ENCODE data around the gene CST11.

Gene CST11

GRCh38 chr20:23456409-23456808, 3.7 kb upstream of the CST11 start:
- in situ Hi-C loops (cut with MboI; ENCODE audit: low pct_unique_long_range_greater_than_20kb, low sequenced_read_pairs, unreplicated experiment), result no loop called here
- DNase-seq (ENCODE audit: low spot score), result no peak
- TF ChIP-seq, protein P1, sequence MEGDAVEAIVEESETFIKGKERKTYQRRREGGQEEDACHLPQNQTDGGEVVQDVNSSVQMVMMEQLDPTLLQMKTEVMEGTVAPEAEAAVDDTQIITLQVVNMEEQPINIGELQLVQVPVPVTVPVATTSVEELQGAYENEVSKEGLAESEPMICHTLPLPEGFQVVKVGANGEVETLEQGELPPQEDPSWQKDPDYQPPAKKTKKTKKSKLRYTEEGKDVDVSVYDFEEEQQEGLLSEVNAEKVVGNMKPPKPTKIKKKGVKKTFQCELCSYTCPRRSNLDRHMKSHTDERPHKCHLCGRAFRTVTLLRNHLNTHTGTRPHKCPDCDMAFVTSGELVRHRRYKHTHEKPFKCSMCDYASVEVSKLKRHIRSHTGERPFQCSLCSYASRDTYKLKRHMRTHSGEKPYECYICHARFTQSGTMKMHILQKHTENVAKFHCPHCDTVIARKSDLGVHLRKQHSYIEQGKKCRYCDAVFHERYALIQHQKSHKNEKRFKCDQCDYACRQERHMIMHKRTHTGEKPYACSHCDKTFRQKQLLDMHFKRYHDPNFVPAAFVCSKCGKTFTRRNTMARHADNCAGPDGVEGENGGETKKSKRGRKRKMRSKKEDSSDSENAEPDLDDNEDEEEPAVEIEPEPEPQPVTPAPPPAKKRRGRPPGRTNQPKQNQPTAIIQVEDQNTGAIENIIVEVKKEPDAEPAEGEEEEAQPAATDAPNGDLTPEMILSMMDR (IDR thresholded peaks at IDR 0.05; ENCODE audit: extremely low read depth, insufficient read depth, missing control alignments), result no peak

GRCh38 chr20:23455639-23456038, 3.0 kb upstream of the CST11 start:
- in situ Hi-C loops (cut with MboI; ENCODE audit: low pct_unique_long_range_greater_than_20kb, low sequenced_read_pairs, unreplicated experiment), result no loop called here
- TF ChIP-seq, protein P1 (IDR thresholded peaks at IDR 0.05; ENCODE audit: extremely low read depth, insufficient read depth, missing control alignments), result no peak
- no peak for DNase-seq (ENCODE audit: low spot score)

GRCh38 chr20:23454816-23455215, 2.1 kb upstream of the CST11 start:
- in situ Hi-C loops (cut with MboI; ENCODE audit: low pct_unique_long_range_greater_than_20kb, low sequenced_read_pairs, unreplicated experiment), result no loop called here
- TF ChIP-seq, protein P1 (IDR thresholded peaks at IDR 0.05; ENCODE audit: extremely low read depth, insufficient read depth, missing control alignments), result no peak
- DNase-seq (ENCODE audit: low spot score), result no peak

- TF ChIP-seq, protein P1 (IDR thresholded peaks at IDR 0.05; ENCODE audit: extremely low read depth, insufficient read depth, missing control alignments), result no peak
- in situ Hi-C loops (cut with MboI; ENCODE audit: low pct_unique_long_range_greater_than_20kb, low sequenced_read_pairs, unreplicated experiment), result no loop called here
- DNase-seq (ENCODE audit: low spot score), result no peak
Observed at GRCh38 chr20:23453549-23454543, 1.2 kb upstream of the CST11 start.

- in situ Hi-C loops (cut with MboI; ENCODE audit: low pct_unique_long_range_greater_than_20kb, low sequenced_read_pairs, unreplicated experiment), result no loop called here
- no peak for DNase-seq (ENCODE audit: low spot score)
- TF ChIP-seq, protein P1 (IDR thresholded peaks at IDR 0.05; ENCODE audit: extremely low read depth, insufficient read depth, missing control alignments), result no peak
Observed at GRCh38 chr20:23451956-23452487, 654 bp downstream of the CST11 start.

- in situ Hi-C loops (cut with MboI; ENCODE audit: low pct_unique_long_range_greater_than_20kb, low sequenced_read_pairs, unreplicated experiment), result no loop called here
- no peak for DNase-seq (ENCODE audit: low spot score)
- TF ChIP-seq, protein P1 (IDR thresholded peaks at IDR 0.05; ENCODE audit: extremely low read depth, insufficient read depth, missing control alignments), result no peak
Observed at GRCh38 chr20:23450877-23451276, 1.8 kb downstream of the CST11 start.
